Measurements from ENCODE around the gene ARID1A. TPM values are rescaled to one million over a fixed set of nuclear protein-coding genes. Genes with fewer than 3 reads are reported as not detected.

Gene ARID1A
- total and polyA plus RNA-seq, 2 experiments from 2014 or later: 50.0 to 104 TPM

DNA sequence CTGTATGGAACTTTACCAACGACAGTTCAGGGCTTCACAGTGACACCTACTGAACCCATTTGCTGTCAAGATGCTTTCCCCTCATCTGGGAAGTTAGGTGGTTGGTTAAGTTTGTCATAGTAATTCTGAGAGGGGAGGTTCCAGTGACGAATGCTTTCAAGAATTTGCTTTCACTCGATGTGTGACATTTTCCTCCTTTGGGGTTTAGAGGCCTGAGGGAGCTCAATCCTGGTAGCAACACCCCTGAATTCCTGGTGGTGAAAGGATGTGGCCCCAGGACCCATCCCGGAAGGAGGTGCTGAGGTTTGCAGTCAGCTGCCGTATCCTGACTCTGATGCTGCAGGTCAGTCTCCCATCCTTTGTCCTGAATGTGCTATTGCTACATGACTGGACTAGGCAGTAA is 94.7 kb downstream of the ARID1A start (continued):
- TF ChIP-seq, protein P1, sequence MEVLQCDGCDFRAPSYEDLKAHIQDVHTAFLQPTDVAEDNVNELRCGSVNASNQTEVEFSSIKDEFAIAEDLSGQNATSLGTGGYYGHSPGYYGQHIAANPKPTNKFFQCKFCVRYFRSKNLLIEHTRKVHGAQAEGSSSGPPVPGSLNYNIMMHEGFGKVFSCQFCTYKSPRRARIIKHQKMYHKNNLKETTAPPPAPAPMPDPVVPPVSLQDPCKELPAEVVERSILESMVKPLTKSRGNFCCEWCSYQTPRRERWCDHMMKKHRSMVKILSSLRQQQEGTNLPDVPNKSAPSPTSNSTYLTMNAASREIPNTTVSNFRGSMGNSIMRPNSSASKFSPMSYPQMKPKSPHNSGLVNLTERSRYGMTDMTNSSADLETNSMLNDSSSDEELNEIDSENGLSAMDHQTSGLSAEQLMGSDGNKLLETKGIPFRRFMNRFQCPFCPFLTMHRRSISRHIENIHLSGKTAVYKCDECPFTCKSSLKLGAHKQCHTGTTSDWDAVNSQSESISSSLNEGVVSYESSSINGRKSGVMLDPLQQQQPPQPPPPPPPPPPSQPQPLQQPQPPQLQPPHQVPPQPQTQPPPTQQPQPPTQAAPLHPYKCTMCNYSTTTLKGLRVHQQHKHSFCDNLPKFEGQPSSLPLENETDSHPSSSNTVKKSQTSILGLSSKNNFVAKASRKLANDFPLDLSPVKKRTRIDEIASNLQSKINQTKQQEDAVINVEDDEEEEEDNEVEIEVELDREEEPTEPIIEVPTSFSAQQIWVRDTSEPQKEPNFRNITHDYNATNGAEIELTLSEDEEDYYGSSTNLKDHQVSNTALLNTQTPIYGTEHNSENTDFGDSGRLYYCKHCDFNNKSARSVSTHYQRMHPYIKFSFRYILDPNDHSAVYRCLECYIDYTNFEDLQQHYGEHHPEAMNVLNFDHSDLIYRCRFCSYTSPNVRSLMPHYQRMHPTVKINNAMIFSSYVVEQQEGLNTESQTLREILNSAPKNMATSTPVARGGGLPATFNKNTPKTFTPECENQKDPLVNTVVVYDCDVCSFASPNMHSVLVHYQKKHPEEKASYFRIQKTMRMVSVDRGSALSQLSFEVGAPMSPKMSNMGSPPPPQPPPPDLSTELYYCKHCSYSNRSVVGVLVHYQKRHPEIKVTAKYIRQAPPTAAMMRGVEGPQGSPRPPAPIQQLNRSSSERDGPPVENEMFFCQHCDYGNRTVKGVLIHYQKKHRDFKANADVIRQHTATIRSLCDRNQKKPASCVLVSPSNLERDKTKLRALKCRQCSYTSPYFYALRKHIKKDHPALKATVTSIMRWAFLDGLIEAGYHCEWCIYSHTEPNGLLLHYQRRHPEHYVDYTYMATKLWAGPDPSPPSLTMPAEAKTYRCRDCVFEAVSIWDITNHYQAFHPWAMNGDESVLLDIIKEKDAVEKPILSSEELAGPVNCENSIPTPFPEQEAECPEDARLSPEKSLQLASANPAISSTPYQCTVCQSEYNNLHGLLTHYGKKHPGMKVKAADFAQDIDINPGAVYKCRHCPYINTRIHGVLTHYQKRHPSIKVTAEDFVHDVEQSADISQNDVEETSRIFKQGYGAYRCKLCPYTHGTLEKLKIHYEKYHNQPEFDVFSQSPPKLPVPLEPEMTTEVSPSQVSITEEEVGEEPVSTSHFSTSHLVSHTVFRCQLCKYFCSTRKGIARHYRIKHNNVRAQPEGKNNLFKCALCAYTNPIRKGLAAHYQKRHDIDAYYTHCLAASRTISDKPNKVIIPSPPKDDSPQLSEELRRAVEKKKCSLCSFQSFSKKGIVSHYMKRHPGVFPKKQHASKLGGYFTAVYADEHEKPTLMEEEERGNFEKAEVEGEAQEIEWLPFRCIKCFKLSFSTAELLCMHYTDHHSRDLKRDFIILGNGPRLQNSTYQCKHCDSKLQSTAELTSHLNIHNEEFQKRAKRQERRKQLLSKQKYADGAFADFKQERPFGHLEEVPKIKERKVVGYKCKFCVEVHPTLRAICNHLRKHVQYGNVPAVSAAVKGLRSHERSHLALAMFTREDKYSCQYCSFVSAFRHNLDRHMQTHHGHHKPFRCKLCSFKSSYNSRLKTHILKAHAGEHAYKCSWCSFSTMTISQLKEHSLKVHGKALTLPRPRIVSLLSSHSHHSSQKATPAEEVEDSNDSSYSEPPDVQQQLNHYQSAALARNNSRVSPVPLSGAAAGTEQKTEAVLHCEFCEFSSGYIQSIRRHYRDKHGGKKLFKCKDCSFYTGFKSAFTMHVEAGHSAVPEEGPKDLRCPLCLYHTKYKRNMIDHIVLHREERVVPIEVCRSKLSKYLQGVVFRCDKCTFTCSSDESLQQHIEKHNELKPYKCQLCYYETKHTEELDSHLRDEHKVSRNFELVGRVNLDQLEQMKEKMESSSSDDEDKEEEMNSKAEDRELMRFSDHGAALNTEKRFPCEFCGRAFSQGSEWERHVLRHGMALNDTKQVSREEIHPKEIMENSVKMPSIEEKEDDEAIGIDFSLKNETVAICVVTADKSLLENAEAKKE (CRISPR knock-in tag; IDR thresholded peaks at IDR 0.05): no peak
- no peak for TF ChIP-seq STAT1 (IDR thresholded peaks at IDR 0.05; ENCODE audit: unreplicated experiment)
- TF ChIP-seq JUNB (IDR thresholded peaks at IDR 0.05; ENCODE audit: unreplicated experiment): no peak
- TF ChIP-seq ZNF331 (CRISPR knock-in tag; IDR thresholded peaks at IDR 0.05; ENCODE audit: low read depth): no peak
- TF ChIP-seq ZNF114 (CRISPR knock-in tag; IDR thresholded peaks at IDR 0.05): no peak
- no peak for TF ChIP-seq POLR2AphosphoS5 (IDR thresholded peaks at IDR 0.05; ENCODE audit: low read depth)
- TF ChIP-seq, protein P2, sequence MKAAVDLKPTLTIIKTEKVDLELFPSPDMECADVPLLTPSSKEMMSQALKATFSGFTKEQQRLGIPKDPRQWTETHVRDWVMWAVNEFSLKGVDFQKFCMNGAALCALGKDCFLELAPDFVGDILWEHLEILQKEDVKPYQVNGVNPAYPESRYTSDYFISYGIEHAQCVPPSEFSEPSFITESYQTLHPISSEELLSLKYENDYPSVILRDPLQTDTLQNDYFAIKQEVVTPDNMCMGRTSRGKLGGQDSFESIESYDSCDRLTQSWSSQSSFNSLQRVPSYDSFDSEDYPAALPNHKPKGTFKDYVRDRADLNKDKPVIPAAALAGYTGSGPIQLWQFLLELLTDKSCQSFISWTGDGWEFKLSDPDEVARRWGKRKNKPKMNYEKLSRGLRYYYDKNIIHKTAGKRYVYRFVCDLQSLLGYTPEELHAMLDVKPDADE (IDR thresholded peaks at IDR 0.05): no peak

DNA sequence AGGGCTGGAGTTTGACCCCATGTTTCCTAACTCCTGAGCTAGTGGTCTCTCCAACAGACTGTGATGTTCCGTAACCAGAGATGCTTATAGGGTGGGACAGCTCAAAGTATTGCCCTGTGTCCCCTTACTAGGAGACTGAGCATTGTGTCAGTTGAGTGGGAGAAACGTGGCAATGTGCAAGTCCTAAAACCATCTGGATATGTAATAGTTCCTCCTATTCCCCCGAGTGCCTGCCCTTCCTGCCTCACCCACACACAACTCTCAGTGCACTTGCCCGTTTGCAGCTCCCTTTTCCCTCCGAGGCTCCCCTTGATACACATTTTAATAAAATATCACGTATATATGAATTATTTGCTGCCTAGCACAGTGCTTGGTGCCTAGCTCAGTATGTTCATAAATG is 95.3 kb downstream of the ARID1A start:
- H3K9me2 ChIP-seq (ENCODE audit: insufficient read depth): no peaks in the 10 kb centered on the region
- no peaks in the 10 kb centered on the region for H3K27me3 ChIP-seq (ENCODE audit: insufficient read depth)
- Mint-ChIP-seq H3K9me3 (no peaks in the 10 kb centered on the region; the same call in 1 of the 3 replicates), H3K27ac (no peak overlapping the region), H3K36me3 (ENCODE audit: low read depth) (peaks cover 11% of the 10 kb centered on the region; the same call in 2 of the 3 replicates), H3K27me3 (ENCODE audit: insufficient read depth, low read depth, poor library complexity) (peaks cover 10% of the 10 kb centered on the region), H3K4me1 (peaks cover 17% of the 10 kb centered on the region), H3K4me3 (no peak overlapping the region)
- no peaks in the 10 kb centered on the region for H3K79me2 ChIP-seq (replicated peaks; ENCODE audit: insufficient read depth)
- H3K27ac ChIP-seq (ENCODE audit: low read depth): no peak overlapping the region
- H2AFZ ChIP-seq: no peak overlapping the region
- no peak for DNase-seq (ENCODE audit: low spot score)
- H3K4me3 ChIP-seq: no peak overlapping the region
- ATAC-seq: no peak
- H3K4me1 ChIP-seq (ENCODE audit: insufficient read depth): peaks cover 19% of the 10 kb centered on the region
- H4K20me1 ChIP-seq (replicated peaks; ENCODE audit: insufficient read depth): peaks cover 4% of the 10 kb centered on the region
- H3F3A ChIP-seq (replicated peaks; ENCODE audit: low read depth): peaks cover 13% of the 10 kb centered on the region; the same call in 1 of the 2 replicates
- H3K4me2 ChIP-seq: no peak overlapping the region
- H3K36me3 ChIP-seq (ENCODE audit: insufficient read depth): no peaks in the 10 kb centered on the region
- TF ChIP-seq ZNF331 (CRISPR knock-in tag; IDR thresholded peaks at IDR 0.05; ENCODE audit: low read depth): no peak
- no peak for TF ChIP-seq NANOG (IDR thresholded peaks at IDR 0.05; ENCODE audit: borderline replicate concordance)
- TF ChIP-seq, protein P1 (CRISPR knock-in tag; IDR thresholded peaks at IDR 0.05): no peak
- no peak for TF ChIP-seq STAT1 (IDR thresholded peaks at IDR 0.05; ENCODE audit: unreplicated experiment)
- no peak for TF ChIP-seq ZNF114 (CRISPR knock-in tag; IDR thresholded peaks at IDR 0.05)
- TF ChIP-seq POLR2AphosphoS5 (IDR thresholded peaks at IDR 0.05; ENCODE audit: low read depth): no peak
- no peak for TF ChIP-seq JUNB (IDR thresholded peaks at IDR 0.05; ENCODE audit: unreplicated experiment)

Data from GM23338 (cell line).